IgD-negative memory B cell (primary cell): ENCODE results near the gene SLC6A17. TPM values are rescaled to one million over a fixed set of nuclear protein-coding genes. Genes with fewer than 3 reads are reported as not detected.

Experiments used
- H3K27ac Mint-ChIP-seq, 3 donors: one replicate each; pipeline ENCODE4 v1.8.0; 2020 to 2022; ENCODE audit warnings: mild to moderate bottlenecking in 3 of 3, mixed read lengths in 3 of 3, moderate library complexity in 1 of 3
- H3K27me3 Mint-ChIP-seq: one replicate; pipeline ENCODE4 v1.8.0; 2021; ENCODE audit warnings: mixed read lengths
- H3K36me3 Mint-ChIP-seq: one replicate; pipeline ENCODE4 v1.8.0; 2020; ENCODE audit warnings: mild to moderate bottlenecking, mixed read lengths
- H3K4me1 Mint-ChIP-seq, 3 donors: one replicate each; pipeline ENCODE4 v1.8.0; 2020 to 2022; ENCODE audit warnings: mixed read lengths in 3 of 3, mild to moderate bottlenecking in 1 of 3
- H3K4me3 Mint-ChIP-seq, 4 donors: one replicate each; pipeline ENCODE4 v1.8.0; 2020 to 2022; ENCODE audit warnings: mild to moderate bottlenecking in 4 of 4, mixed read lengths in 4 of 4, moderate library complexity in 3 of 4
- H3K9me3 Mint-ChIP-seq, 3 donors: one replicate each; pipeline ENCODE4 v1.8.0; 2020 to 2021; ENCODE audit warnings: mixed read lengths in 3 of 3, mild to moderate bottlenecking in 1 of 3
- polyA plus RNA-seq: library from polyadenylated mRNA; unstranded; fragments of 300-500 nt; fragmentation: Illumina TruSeq; gene quantifications from one replicate; pipeline ENCODE4 v1.2.3, GENCODE V29; 2021

Gene SLC6A17
- polyA plus RNA-seq, 1 donor from 2014 or later: not detected

GRCh38 chr1:110125810-110126209, 24.5 kb upstream of the SLC6A17 start:
- H3K27me3 Mint-ChIP-seq: peaks cover 26% of the 10 kb centered on the region
- no peak overlapping the region for H3K27ac Mint-ChIP-seq
- no peak overlapping the region for H3K4me3 Mint-ChIP-seq
- H3K9me3 Mint-ChIP-seq: peaks cover 7 to 14% (median 9%) of the 10 kb centered on the region in 3 donors
- H3K36me3 Mint-ChIP-seq: no peaks in the 10 kb centered on the region
- H3K4me1 Mint-ChIP-seq: no peaks in the 10 kb centered on the region

- peaks cover 0 to 4% (median 2%) of the 10 kb centered on the region in 3 donors for H3K9me3 Mint-ChIP-seq
- no peak overlapping the region for H3K4me3 Mint-ChIP-seq
- no peaks in the 10 kb centered on the region for H3K4me1 Mint-ChIP-seq
- no peak overlapping the region for H3K27ac Mint-ChIP-seq
- peaks cover 40% of the 10 kb centered on the region for H3K27me3 Mint-ChIP-seq
- H3K36me3 Mint-ChIP-seq: no peaks in the 10 kb centered on the region
These were observed 20.1 kb upstream of the SLC6A17 start for GRCh38 chr1:110130113-110130591.

GRCh38 chr1:110130989-110131388, 19.3 kb upstream of the SLC6A17 start:
- Mint-ChIP-seq H3K4me1 (no peaks in the 10 kb centered on the region), H3K27ac (no peak overlapping the region), H3K27me3 (peaks cover 44% of the 10 kb centered on the region), H3K9me3 (peaks cover 0 to 2% (median 1%) of the 10 kb centered on the region in 3 donors), H3K36me3 (no peaks in the 10 kb centered on the region), H3K4me3 (peak overlapping the region in 1 of 4 donors; percentile 17)

- Mint-ChIP-seq H3K4me1 (peaks cover 4 to 7% (median 6%) of the 10 kb centered on the region in 3 donors), H3K4me3 (no peak overlapping the region), H3K27me3 (peaks cover 58% of the 10 kb centered on the region), H3K36me3 (no peaks in the 10 kb centered on the region), H3K9me3 (no peaks in the 10 kb centered on the region), H3K27ac (no peak overlapping the region)
These were observed 17.6 kb upstream of the SLC6A17 start for GRCh38 chr1:110132682-110133081.

GRCh38 chr1:110133436-110133835, 16.9 kb upstream of the SLC6A17 start:
- no peaks in the 10 kb centered on the region for H3K36me3 Mint-ChIP-seq
- no peaks in the 10 kb centered on the region for H3K9me3 Mint-ChIP-seq
- peaks cover 4 to 7% (median 6%) of the 10 kb centered on the region in 3 donors for H3K4me1 Mint-ChIP-seq
- H3K27ac Mint-ChIP-seq: no peak overlapping the region
- H3K4me3 Mint-ChIP-seq: no peak overlapping the region
- H3K27me3 Mint-ChIP-seq: peaks cover 54% of the 10 kb centered on the region

- H3K27ac Mint-ChIP-seq: no peak overlapping the region
- H3K27me3 Mint-ChIP-seq: peaks cover 48% of the 10 kb centered on the region
- no peaks in the 10 kb centered on the region for H3K9me3 Mint-ChIP-seq
- H3K4me1 Mint-ChIP-seq: peaks cover 4 to 7% (median 6%) of the 10 kb centered on the region in 3 donors
- H3K4me3 Mint-ChIP-seq: no peak overlapping the region
- no peaks in the 10 kb centered on the region for H3K36me3 Mint-ChIP-seq
These were observed 16.2 kb upstream of the SLC6A17 start for GRCh38 chr1:110134050-110134595.

- peaks cover 0 to 3% (median 1%) of the 10 kb centered on the region in 3 donors for H3K9me3 Mint-ChIP-seq
- H3K27me3 Mint-ChIP-seq: peaks cover 42% of the 10 kb centered on the region
- no peak overlapping the region for H3K4me3 Mint-ChIP-seq
- H3K36me3 Mint-ChIP-seq: no peaks in the 10 kb centered on the region
- peaks cover 4 to 7% (median 6%) of the 10 kb centered on the region in 3 donors for H3K4me1 Mint-ChIP-seq
- no peak overlapping the region for H3K27ac Mint-ChIP-seq
These were observed 15.0 kb upstream of the SLC6A17 start for GRCh38 chr1:110135246-110135645.

GRCh38 chr1:110135666-110136065, 14.6 kb upstream of the SLC6A17 start:
- Mint-ChIP-seq H3K27ac (no peak overlapping the region), H3K4me3 (no peak overlapping the region), H3K4me1 (peaks cover 4 to 7% (median 6%) of the 10 kb centered on the region in 3 donors), H3K36me3 (no peaks in the 10 kb centered on the region), H3K27me3 (peaks cover 39% of the 10 kb centered on the region), H3K9me3 (peaks cover 0 to 3% (median 1%) of the 10 kb centered on the region in 3 donors)

GRCh38 chr1:110136911-110137310, 13.4 kb upstream of the SLC6A17 start:
- Mint-ChIP-seq H3K27ac (no peak overlapping the region), H3K27me3 (peaks cover 35% of the 10 kb centered on the region), H3K9me3 (peaks cover 0 to 3% (median 1%) of the 10 kb centered on the region in 3 donors), H3K4me1 (peaks cover 4 to 7% (median 6%) of the 10 kb centered on the region in 3 donors), H3K4me3 (no peak overlapping the region), H3K36me3 (no peaks in the 10 kb centered on the region)

GRCh38 chr1:110138956-110139355, 11.3 kb upstream of the SLC6A17 start:
- peaks cover 50% of the 10 kb centered on the region for H3K27me3 Mint-ChIP-seq
- no peaks in the 10 kb centered on the region for H3K36me3 Mint-ChIP-seq
- H3K4me3 Mint-ChIP-seq: no peak overlapping the region
- no peak overlapping the region for H3K27ac Mint-ChIP-seq
- H3K4me1 Mint-ChIP-seq: peaks cover 4 to 7% (median 6%) of the 10 kb centered on the region in 3 donors
- peaks cover 0 to 3% (median 1%) of the 10 kb centered on the region in 3 donors for H3K9me3 Mint-ChIP-seq

GRCh38 chr1:110144366-110144765, 5.9 kb upstream of the SLC6A17 start:
- Mint-ChIP-seq H3K4me3 (no peak overlapping the region), H3K4me1 (no peaks in the 10 kb centered on the region)

GRCh38 chr1:110148961-110149360, 1.3 kb upstream of the SLC6A17 start:
- Mint-ChIP-seq H3K4me3 (no peak overlapping the region), H3K4me1 (peaks cover 0 to 2% (median 2%) of the 10 kb centered on the region in 3 donors), H3K27me3 (peaks cover 32% of the 10 kb centered on the region), H3K9me3 (peaks cover 0 to 5% (median 0%) of the 10 kb centered on the region in 3 donors), H3K36me3 (no peaks in the 10 kb centered on the region), H3K27ac (peak overlapping the region in 1 of 3 donors; percentile 48)

More at GRCh38 chr1:110144366-110144765, 5.9 kb upstream of the SLC6A17 start:
- H3K27ac Mint-ChIP-seq: no peak overlapping the region
- peaks cover 32% of the 10 kb centered on the region for H3K27me3 Mint-ChIP-seq
- H3K36me3 Mint-ChIP-seq: no peaks in the 10 kb centered on the region
- H3K9me3 Mint-ChIP-seq: peaks cover 0 to 9% (median 1%) of the 10 kb centered on the region in 3 donors

- peaks cover 0 to 2% (median 2%) of the 10 kb centered on the region in 3 donors for H3K4me1 Mint-ChIP-seq
- H3K9me3 Mint-ChIP-seq: no peaks in the 10 kb centered on the region
These were observed 928 bp downstream of the SLC6A17 start for GRCh38 chr1:110151175-110151669.

GRCh38 chr1:110152133-110152785, 2.0 kb downstream of the SLC6A17 start:
- Mint-ChIP-seq H3K27me3 (peaks cover 52% of the 10 kb centered on the region), H3K27ac (peak overlapping the region in 1 of 3 donors; percentile 76), H3K4me3 (peak overlapping the region in 1 of 4 donors; percentile 33), H3K36me3 (peaks cover 2% of the 10 kb centered on the region), H3K9me3 (peaks cover 0 to 2% (median 0%) of the 10 kb centered on the region in 3 donors), H3K4me1 (peaks cover 0 to 2% (median 2%) of the 10 kb centered on the region in 3 donors)

More at GRCh38 chr1:110151175-110151669, 928 bp downstream of the SLC6A17 start:
- Mint-ChIP-seq H3K27ac (no peak overlapping the region), H3K36me3 (no peaks in the 10 kb centered on the region), H3K27me3 (peaks cover 43% of the 10 kb centered on the region), H3K4me3 (peak overlapping the region in 2 of 4 donors; percentile 24 to 28)

- Mint-ChIP-seq H3K9me3 (peaks cover 0 to 2% (median 2%) of the 10 kb centered on the region in 3 donors), H3K36me3 (peaks cover 2% of the 10 kb centered on the region), H3K4me1 (peaks cover 0 to 2% (median 2%) of the 10 kb centered on the region in 3 donors), H3K4me3 (no peak overlapping the region), H3K27me3 (peaks cover 55% of the 10 kb centered on the region), H3K27ac (no peak overlapping the region)
These were observed 3.2 kb downstream of the SLC6A17 start for GRCh38 chr1:110153407-110153950.
